ENCODE measurements around the gene EEF1G. TPM values are rescaled to one million over a fixed set of nuclear protein-coding genes. Genes with fewer than 3 reads are reported as not detected.

EEF1G gene
- total RNA-seq, 2 donors from 2014 or later: 898 to 1,016 TPM

- H3K27ac Mint-ChIP-seq: no peak overlapping the region
- H3K9me3 Mint-ChIP-seq: no peaks in the 10 kb centered on the region
- no peaks in the 10 kb centered on the region for H3K27me3 Mint-ChIP-seq
- no peaks in the 10 kb centered on the region for H3K36me3 Mint-ChIP-seq
- H3K4me1 Mint-ChIP-seq (ENCODE audit: low read depth in 2 of 2): peaks cover 5 to 26% of the 10 kb centered on the region in 2 donors
- no peak overlapping the region for H3K4me3 Mint-ChIP-seq
- no peak for DNase-seq (ENCODE audit: low spot score)
- no peak for ATAC-seq
Measured at GRCh38 chr11:62513626-62514025, 60.1 kb downstream of the EEF1G start.

GRCh38 chr11:62512961-62513360 is 60.7 kb downstream of the EEF1G start:
- H3K9me3 Mint-ChIP-seq: no peaks in the 10 kb centered on the region
- H3K36me3 Mint-ChIP-seq: no peaks in the 10 kb centered on the region
- ATAC-seq (no peak), DNase-seq (ENCODE audit: low spot score) (no peak)
- H3K4me3 Mint-ChIP-seq: no peak overlapping the region
- H3K4me1 Mint-ChIP-seq (ENCODE audit: low read depth in 2 of 2): peaks cover 5 to 25% of the 10 kb centered on the region in 2 donors
- H3K27ac Mint-ChIP-seq: no peak overlapping the region
- H3K27me3 Mint-ChIP-seq: no peaks in the 10 kb centered on the region

Other genes with a start within 250 kb of the EEF1G start
- 1 to 10 TPM; 7.2 to 7.8 TPM for gene ASRGL1, start 236.4 kb downstream of the EEF1G start, total RNA-seq
- not detected for gene SCGB1A1, start 154.9 kb downstream of the EEF1G start, total RNA-seq
- gene AHNAK, start 27.1 kb downstream of the EEF1G start, total RNA-seq: 10 to 100 TPM; 49.2 to 60.0 TPM
- 10 to 100 TPM; 24.1 to 35.7 TPM for gene TUT1, start 17.6 kb upstream of the EEF1G start, total RNA-seq
- 100 to 1,000 TPM; 234 to 259 TPM for gene MTA2, start 28.0 kb upstream of the EEF1G start, total RNA-seq
- gene EML3, start 38.9 kb upstream of the EEF1G start, total RNA-seq: 100 to 1,000 TPM; 122 to 205 TPM
- 1 to 10 TPM; 4.5 to 4.6 TPM for gene ROM1, start 39.4 kb upstream of the EEF1G start, total RNA-seq
- 10 to 100 TPM; 72.8 to 98.7 TPM for gene B3GAT3, start 48.1 kb upstream of the EEF1G start, total RNA-seq
- gene GANAB, start 72.7 kb upstream of the EEF1G start, total RNA-seq: 100 to 1,000 TPM; 269 to 297 TPM
- 10 to 100 TPM; 33.2 to 42.3 TPM for gene INTS5, start 79.4 kb upstream of the EEF1G start, total RNA-seq
- gene C11orf98, start 91.3 kb upstream of the EEF1G start, total RNA-seq: 100 to 1,000 TPM; 131 to 149 TPM
- 100 to 1,000 TPM in 1 of 2 donors, 10 to 100 TPM in 1; 30.0 to 121 TPM for gene CSKMT, start 91.4 kb upstream of the EEF1G start, total RNA-seq
- gene UQCC3, start 97.8 kb upstream of the EEF1G start, total RNA-seq: 1 to 10 TPM; 6.1 to 8.8 TPM
- gene LBHD1, start 98.4 kb upstream of the EEF1G start, total RNA-seq: 10 to 100 TPM; 20.9 to 33.7 TPM
- 100 to 1,000 TPM in 1 of 2 donors, 10 to 100 TPM in 1; 91.1 to 124 TPM for gene UBXN1, start 105.2 kb upstream of the EEF1G start, total RNA-seq
- gene LRRN4CL, start 115.6 kb upstream of the EEF1G start, total RNA-seq: under 1 TPM; 0.36 to 0.52 TPM
- 10 to 100 TPM; 18.7 to 38.3 TPM for gene BSCL2, start 133.5 kb upstream of the EEF1G start, total RNA-seq
- gene GNG3, start 133.8 kb upstream of the EEF1G start, total RNA-seq: not detected
- 10 to 100 TPM; 54.6 to 55.5 TPM for gene HNRNPUL2, start 153.6 kb upstream of the EEF1G start, total RNA-seq
- gene TTC9C, start 154.6 kb upstream of the EEF1G start, total RNA-seq: 10 to 100 TPM; 36.8 to 39.4 TPM
- gene ZBTB3, start 180.3 kb upstream of the EEF1G start, total RNA-seq: 1 to 10 TPM; 6.5 to 8.1 TPM
- 100 to 1,000 TPM in 1 of 2 donors, 10 to 100 TPM in 1; 93.3 to 127 TPM for gene POLR2G, start 187.7 kb upstream of the EEF1G start, total RNA-seq
- gene TAF6L, start 197.5 kb upstream of the EEF1G start, total RNA-seq: 10 to 100 TPM; 13.9 to 34.1 TPM
- gene TMEM179B, start 213.5 kb upstream of the EEF1G start, total RNA-seq: 10 to 100 TPM; 30.5 to 31.1 TPM
- gene TMEM223, start 218.1 kb upstream of the EEF1G start, total RNA-seq: 10 to 100 TPM; 13.0 to 20.1 TPM
- 100 to 1,000 TPM; 108 to 145 TPM for gene NXF1, start 231.5 kb upstream of the EEF1G start, total RNA-seq